Inferior parietal cortex (tissue), 1 donor: ENCODE data around the gene NXPH1.

ENCODE experiments used
- DNase-seq: peaks from one replicate; pipeline ENCODE4 v3.0.0-alpha.2; 2016; ENCODE audit errors: extremely low spot score

The NXPH1 gene

DNA sequence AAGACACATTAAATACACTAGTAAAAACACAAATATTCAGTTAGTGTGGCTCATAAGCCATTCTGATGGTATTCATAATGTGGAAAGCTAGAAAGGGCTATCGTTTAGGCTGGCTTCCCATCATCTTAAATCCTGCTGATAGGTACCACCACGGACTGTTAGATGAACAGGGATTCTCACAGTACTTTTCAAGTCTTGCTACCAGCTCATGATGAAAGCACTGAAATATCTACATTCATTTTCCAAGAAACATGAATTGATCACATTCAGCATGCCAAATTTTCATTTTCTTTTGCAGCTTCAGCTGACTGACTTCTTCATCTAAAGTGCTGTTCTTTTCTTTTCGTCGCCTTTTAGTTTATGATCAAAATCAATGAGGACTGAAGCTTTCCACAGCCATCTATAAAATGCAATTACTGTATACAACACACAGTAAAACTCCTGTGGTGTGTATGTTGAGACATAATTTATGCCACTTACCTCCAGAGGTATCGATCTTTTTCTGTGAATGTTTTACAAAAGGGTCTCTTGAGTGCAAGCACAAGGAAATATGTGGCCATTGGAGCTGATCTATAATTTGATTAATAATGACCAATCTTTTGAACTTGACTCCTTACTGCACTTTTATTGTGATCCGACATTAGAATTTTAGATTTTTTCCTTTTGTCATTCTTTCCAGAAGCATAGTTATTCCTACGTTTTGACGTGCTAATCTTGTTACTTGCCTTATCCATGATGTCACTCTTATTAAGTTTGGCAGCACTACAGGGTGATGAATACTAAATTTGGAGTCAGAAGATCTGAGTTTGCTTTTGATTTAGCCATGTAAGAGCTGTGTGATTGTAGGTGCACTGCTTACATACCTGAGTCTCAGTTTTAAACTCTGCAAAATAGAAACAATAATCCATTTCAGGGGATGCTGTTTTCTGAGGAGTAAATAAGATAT, 58.4 kb downstream of the NXPH1 start:
- DNase-seq, result no peak

DNA sequence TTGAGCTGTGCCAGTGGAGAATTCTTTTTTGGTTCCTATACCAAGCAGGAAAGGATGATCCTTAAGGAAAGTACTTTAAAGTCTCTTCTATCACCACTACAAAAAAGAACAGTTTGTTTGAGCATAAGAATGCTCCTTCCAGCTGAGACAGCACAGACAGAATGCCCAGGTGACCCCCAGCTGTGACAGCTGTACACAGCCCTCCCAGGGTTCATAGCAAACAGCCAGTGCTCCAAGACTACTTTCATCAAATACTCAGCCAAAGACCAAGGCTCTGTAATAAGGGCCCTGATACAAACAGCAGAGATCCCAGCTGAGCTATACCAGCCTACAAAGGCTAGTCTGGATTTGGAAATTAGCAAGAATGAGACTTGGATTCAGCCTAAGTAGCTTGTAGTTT, 65.7 kb downstream of the NXPH1 start:
- no peak for DNase-seq

DNA sequence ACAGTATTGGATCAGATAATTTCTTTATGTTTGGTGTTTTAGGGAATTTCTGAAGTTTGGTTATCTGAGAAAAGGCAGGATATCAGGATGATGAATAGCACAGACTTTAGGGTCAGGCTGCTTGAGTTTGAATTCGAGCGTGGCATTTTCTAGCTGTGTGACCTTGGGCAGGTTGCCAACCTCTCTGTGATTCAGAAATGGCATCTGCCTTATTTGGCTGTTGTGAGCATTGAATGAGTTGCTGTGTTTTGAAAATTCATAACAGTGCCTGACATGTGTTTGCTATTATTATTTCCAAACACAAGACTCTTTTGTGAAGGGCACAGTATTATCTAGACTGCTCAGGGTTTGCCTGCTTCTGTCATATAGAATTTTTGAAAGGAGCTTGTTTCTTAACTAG, 66.9 kb downstream of the NXPH1 start:
- DNase-seq, result no peak

DNA sequence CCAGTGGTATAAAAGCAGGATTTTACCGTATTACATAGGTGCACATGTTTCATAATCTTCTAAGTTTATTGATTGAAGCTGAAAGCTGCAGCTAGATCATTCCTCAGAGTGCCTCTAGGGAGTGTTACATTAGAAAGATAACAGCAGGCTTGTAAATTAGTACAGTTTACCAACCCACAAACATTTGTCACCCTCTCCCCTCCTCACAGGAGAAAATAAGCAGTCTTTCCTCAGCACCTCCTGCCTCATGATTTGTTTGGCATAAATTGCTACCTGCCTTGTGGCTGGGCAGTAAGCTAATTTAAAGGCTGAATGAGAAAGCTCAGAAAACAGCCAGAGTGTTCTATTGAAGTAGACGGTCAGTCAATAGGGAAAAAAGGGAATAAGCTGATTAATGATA, 74.2 kb downstream of the NXPH1 start:
- no peak for DNase-seq

DNA sequence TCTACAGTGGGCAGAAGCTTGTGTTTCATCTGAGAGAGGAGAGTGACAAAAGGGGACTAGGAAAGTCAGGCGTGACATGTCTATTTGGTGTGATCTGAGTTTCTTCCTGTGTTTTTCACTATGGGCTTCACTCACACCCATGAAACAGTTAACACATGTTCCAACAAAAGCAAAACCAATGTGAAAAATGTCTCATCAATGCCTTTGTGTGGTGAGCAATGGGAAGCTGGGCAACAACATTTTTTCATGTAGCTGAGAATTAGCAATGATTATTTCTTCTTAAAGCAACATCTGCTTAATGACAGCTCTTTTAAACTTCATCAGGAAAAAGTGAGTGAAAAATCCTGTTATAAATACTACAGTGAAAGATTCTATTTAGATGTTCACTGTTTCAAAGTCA, 76.2 kb downstream of the NXPH1 start:
- no peak for DNase-seq

DNA sequence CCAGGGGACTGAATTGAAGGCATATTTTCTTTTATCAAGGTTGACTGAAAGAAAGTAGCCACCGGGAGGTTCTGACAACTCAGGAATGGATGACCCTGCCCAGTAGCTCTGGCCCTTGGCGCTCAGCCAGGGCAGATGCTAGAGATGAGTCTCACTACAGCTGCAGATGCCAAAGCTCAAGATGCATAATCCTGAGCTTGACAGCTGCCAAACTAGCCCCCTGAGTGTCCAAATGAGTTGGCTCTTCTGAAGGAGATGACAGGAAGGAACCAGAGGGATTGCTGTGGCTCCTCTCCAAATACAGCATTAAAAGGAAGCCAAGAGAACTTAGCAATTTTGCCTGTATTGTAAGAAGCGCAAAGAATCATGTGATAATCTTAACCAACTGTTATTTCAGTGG, 78.4 kb downstream of the NXPH1 start:
- DNase-seq, result no peak

DNA sequence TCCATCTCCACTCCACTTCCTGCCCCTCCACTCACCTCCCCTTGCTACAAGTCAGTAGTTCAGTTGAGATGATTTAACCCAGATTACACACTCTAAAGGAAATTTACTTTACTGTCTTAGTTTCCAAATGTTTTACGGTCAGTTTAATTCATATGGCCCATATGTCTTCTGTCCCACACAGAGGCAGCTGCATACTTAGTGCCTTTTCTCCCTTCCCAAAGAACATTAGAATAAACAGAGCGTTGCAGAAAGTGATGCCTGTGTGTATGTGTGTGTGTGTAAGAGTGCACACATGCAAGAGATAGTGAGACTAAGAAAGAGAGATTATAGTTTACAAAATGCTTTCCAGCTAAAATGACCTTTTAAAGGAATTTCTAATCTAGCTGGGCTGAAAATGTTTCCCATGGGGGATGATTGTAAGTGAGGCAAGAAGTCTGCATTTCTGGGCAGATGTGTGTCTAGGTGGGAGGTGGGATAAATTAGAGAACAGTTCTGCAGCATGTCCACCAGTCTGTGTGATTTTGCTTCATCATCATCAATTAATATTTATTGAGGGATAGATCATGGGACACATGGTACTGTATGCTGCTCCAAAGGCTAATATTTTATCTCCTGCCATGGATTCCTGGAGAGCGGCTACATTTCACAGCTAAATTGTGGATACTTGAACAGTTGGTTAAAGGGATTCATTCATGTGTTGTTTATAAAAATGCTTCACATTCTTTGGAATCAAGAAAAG, 81.5 kb downstream of the NXPH1 start:
- DNase-seq, result no peak

DNA sequence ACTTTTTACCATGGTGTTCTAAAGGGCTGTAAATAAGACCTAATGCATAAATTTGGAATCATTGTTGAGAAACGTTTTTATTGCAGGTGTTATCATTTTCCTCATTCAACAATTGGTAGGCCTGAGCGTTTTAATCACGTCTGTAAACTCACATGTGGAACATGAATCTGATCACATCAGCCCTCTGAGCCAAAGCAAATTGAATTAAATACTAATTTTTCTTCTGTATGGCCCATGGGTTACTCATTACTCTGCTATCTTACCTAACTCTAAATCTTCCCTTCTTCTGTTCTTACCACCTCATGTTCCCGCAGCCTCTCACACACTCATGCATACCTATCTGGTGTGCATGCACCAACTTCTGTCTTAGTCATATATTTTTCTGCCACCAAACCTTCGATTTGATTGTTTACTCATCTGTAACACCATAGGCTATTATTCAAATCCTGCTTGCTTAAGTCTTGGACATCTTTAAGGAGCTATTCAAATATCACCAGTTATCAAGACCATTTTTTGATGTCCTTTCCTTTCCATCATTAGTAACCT, 82.3 kb downstream of the NXPH1 start:
- DNase-seq, result no peak

DNA sequence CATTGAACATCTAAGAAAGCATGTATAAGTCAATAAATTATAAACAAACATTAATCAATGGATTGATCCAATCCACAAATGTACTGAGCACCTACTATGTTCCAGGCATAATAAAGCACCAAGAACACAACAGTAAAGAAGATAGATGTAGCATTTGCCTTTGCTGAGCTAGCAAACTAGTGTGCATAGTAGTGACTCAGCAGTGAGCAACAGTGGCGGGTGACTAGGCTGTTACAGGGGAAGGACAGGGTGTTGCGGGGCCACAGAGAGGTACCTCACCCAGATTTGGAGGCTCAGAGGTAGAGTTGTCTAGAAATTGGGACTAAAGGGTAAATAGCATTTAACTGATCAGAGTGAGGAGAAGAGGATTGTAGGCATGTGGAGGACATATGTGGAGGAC, 83.6 kb downstream of the NXPH1 start:
- DNase-seq, result no peak

DNA sequence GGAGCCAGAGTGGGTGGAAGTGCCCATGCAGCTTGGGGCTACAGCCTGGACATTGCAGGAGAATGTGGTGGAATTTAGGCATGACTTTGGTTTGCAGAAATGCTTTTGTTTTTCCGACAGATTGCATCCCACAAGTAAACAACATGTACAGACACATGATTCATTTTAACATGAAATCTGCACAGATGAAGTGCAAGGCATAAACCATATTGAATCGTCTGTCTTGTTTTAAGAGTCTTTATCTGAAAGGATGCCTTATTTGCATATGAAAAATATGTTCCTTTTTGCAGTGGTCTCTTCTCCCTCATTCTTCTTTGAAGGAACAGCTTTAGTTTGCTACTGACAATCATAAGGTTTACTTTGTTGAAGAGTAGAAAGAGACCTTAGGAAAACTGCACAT, 94.9 kb downstream of the NXPH1 start:
- DNase-seq, result no peak

DNA sequence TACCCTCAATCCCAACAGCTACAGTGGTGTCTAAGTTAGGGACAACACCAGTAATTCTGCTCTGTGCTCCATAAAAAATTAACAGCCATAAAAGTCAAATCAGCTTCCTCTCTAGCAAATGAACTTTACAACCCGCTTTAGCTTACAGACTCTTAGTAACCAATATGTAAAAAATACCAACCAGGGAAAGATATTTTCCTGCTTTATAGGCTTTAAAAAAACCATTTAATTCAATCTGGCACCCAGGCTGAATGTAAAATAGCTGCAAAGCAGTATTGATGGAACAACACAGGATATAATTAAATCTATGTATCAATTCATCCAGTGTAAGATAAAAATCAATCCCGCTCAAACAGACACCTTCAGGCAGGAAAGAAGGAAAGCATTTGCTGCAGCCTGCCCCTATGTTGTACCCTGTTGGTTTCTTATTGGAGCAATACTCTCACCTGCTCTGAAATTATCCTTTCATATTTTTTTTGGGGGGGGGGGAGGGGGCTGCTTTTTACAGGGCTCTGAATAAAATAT, 98.6 kb downstream of the NXPH1 start:
- DNase-seq, result no peak

DNA sequence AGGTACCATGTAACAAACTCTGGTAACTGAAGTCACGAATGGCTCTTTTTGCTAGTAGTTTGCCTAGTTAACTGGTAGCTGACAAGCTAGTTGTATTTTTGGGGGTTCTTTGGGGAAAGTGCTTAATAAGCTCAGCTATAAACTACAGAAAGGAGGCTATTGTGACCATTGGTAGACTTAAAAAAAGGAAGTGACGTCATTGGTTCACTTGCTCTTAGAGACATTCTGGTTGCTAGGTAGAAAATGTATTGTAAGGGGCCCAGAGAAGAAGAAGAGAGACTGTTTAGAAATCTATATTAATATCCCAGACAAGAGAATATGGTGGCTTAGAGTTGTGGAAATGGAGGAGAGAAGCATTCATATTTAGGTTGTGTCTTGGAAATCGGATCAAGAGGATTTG, 103.0 kb downstream of the NXPH1 start:
- DNase-seq, result no peak

DNA sequence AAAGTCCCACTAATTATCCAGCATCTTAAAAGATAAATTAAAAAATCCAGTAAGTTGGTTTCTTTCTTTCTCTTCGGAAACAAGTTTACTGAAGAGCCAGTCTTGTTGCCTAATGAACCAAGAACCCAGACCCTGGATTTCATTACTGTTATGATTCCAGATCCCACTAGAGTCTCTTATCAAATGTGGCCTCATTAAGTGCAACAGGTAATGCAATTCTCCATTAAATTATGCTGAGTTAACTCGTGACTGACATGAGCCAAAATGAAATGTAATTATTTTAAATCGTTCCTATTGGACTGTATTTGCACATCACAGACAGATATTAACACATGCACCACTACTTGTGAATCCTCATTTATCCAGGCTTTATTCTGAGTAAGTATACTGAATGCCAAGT, 115.6 kb downstream of the NXPH1 start:
- no peak for DNase-seq

DNA sequence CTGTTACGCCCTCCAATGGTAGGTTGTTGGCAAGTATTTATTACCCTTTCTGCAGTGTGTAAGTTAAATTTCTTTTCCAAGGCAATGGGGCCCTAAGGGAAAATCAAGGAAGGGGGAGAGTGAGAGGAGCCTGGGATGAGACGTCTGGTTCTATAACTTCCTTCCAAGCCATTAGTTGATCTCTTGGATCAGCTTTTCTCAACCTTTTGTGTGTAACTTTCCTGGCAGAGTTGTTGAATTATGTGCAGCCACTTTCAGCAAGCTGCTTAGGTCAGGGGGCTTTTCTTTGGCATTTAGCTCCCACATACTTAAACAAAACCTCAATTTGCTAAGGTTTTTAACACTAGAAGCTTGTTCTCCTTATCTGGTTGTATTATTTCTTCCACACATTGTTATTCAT, 127.1 kb downstream of the NXPH1 start:
- DNase-seq, result no peak

DNA sequence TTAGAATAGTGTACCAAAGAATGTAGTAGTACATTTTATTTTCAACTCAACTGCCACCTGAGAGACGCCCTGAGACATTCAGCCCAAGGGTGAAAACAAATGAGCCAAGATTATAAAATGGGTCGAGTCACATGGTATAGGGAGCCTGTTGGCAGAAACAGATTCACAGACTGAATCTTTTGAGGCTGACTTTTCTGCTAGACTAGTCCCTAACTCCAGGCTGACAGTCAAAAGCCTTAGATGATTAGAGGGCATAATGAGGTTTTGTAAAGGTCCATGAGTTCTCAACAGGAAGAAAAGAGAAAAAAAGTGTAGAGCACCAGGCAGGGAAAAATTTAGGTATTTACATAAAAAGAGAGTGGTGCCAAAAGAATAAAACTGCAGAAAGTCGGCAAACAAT, 128.0 kb downstream of the NXPH1 start:
- DNase-seq, result no peak

DNA sequence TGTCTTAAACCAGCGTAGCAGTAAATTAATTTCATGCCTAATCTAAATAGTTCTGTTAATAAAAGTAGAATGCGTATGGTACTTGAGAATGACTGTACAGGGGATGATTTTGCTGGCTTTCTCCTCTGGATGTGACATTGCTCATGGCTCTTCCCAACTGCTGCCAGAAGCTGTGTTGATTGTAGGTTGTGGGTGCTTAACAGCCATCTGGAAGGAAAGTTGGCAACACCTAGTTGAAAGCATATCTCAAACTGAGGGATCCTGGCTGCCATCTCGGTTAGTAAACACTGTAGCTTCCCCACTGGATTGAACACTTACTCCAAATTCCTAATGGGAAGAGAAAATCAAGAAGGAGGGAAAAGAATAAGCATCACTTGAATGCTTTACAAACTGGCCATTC, 130.9 kb downstream of the NXPH1 start:
- DNase-seq, result no peak

DNA sequence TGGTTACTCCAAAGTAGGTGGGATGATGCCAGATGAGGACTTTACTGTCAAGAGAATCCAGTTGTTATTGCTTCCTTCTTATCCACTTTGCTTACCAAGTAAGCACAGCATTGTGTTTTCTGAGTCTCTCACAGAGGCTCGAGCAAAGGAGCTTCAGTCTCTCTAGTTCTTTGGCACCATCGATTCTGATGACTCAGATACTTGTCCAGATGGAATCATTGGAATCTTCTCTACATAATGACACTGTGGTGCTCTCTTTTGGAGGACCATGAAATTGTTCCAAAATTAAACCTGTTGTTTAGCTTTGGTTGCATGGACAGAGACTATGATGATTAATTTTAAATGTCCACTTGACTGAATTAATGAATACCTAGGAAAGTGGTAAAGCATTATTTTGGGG, 132.6 kb downstream of the NXPH1 start:
- no peak for DNase-seq

DNA sequence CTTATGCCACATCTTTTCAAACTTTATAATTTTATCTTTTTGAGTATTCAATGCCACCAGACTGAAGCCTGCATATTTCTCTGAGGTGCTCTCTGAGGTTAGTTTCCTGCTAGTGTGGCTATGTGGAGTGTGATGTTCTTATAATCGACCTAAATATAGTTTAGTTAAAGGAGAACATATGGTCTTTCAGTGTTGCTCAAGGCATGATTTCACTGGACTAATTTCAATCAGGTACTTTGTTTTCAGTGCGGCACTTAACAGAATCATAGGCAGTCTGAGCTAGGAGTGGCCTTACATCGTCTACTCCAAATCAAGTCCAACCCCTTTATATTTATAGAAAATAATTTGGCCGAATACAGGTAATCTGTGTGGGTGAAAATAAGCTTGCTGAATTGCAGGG, 134.2 kb downstream of the NXPH1 start:
- DNase-seq, result no peak

DNA sequence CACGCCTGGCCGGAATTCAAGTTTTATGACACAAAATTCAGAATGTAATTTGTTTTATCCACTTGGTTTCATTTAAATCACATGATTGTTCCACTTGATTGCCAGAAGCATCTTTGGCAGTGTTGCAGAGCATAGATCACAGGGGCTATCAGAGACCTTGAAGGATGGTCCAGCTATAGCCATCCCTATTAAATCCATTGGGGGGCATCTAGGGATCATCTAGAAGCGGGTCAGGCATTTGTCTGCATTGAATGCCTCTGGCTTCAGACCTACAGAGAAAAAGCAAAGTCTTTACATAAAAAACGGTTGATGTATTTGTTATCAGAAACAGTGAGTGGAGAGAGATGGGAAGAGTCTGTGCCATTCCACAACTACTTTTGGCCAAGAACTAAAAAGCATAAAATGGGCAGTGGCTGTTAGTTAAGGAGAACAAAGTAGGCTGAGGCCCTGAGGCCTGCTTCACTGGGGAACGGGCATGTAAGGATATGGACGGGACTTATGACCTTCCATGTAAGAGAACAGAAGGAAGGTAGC, 146.3 kb downstream of the NXPH1 start:
- no peak for DNase-seq

DNA sequence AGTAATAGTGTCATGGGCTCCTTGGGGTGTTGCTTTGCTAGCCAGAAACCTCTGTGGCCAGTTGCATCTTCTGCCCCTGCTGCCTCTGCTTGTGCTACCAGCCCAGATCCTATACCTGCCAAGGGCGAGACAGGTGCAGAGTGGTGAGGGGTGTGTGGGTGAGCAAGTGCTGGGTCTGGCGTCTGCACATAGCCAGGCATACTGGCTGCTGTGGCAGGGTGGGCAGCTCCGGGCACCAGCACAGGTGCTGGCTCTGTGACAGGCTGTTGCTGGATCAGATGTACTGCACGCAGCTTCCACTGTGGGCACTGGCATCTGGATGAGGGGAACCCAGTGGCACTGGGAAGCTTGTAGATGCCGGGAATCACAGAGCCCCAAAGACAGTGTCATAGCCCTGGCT, 148.4 kb downstream of the NXPH1 start:
- DNase-seq, result no peak

DNA sequence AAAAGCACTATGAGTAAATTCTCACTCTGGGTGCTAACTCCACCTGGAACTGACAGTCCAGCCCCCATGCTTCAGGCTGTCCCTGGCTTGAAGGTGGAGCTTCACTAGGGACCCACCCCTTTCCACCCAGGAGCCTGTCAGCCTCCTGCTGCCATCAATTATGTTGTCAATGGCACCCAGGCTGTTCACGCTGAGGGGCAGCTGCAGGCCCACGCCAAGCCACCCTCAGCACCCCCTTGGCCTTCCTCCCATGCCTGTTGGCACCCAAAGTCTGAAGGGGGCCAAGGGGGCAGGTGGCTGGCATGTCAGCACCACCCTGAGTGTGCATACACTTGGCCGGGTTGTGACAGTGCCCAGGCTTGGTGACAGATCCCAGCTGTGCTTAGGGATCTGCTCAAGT, 149.3 kb downstream of the NXPH1 start:
- no peak for DNase-seq

DNA sequence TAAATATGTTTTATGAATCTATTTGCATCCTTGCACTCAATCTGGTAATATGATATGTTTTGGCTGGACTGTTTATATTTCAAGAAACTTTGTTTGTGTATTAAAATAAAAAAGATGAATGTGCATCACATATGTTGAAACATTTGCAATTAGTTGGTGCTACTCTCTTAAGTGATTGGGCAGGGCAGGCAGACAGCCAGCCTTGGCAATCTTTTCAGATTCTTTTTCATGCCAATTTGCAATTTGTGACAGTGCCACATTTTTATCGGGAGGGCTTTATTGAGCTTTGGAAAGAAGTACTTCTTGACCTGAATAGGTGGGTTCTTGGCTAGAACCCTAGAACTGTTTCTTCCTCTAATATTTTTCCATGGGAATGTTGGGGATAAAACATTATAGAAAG, 152.2 kb downstream of the NXPH1 start:
- DNase-seq, result no peak
